Upper lobe of right lung (tissue), 1 donor: ENCODE results near the gene OLFML3. TPM values are rescaled to one million over a fixed set of nuclear protein-coding genes. Genes with fewer than 3 reads are reported as not detected.

Experiments used
- ATAC-seq: fragments of 200-7000 bp; cut with Tn5 transposase; one replicate; pipeline ENCODE4 v1.9.1; 2020; ENCODE audit warnings: mild to moderate bottlenecking, moderate library complexity
- DNase-seq: peaks from one replicate; pipeline ENCODE4 v3.0.0-alpha.2; 2020
- H3K27ac ChIP-seq: fragments of 200-600 bp; one replicate; pipeline ENCODE4 v1.8.0; 2022
- H3K27me3 ChIP-seq: fragments of 200-600 bp; one replicate; pipeline ENCODE4 v1.8.0; 2022; ENCODE audit warnings: mild to moderate bottlenecking
- H3K36me3 ChIP-seq: fragments of 200-600 bp; one replicate; pipeline ENCODE4 v1.8.0; 2022
- H3K4me1 ChIP-seq: fragments of 200-600 bp; one replicate; pipeline ENCODE4 v1.8.0; 2022
- H3K4me3 ChIP-seq: fragments of 200-600 bp; one replicate; pipeline ENCODE4 v1.8.0; 2022; ENCODE audit warnings: mild to moderate bottlenecking
- H3K9me3 ChIP-seq: fragments of 200-600 bp; one replicate; pipeline ENCODE4 v1.8.0; 2022
- CTCF ChIP-seq: fragments of 200-600 bp; IDR thresholded peaks from one replicate; pipeline ENCODE4 v1.8.0; 2022; ENCODE audit warnings: antibody characterized with exemption
- intact Hi-C: fragments of 100-400 bp; cut with DNase I; formaldehyde crosslinking; loops from one replicate; pipeline ENCODE4 v1.11.0; 2022
- long read RNA-seq: library from polyadenylated mRNA; unstranded; transcript quantifications from one replicate; pipeline ENCODE4 v2.0.0, GENCODE V29; 2021
- total RNA-seq: library from RNA; stranded (reverse); fragmentation: NEBNext Ultra II Directional; extraction: Animal tissue kit (Norgen Biotek cat#: 25700); gene quantifications from one replicate; pipeline ENCODE4 v1.2.1, GENCODE V29; 2021
- donor health status: DM: no; HTN: yes; CAD: no; lungs with severe emphysema.

OLFML3 gene
- total RNA-seq = 43.5 TPM
- long read RNA-seq, transcript OLFML3-201 (3 exons, 1,780 nt) = major isoform, 16 of 27 reads
- long read RNA-seq, partial matches to known transcripts = 2 of 27 reads
- long read RNA-seq, other reads (novel, unspliced or antisense) = 6 of 27 reads

- ATAC-seq = peak; percentile 85
- H3K9me3 ChIP-seq = no peaks in the 10 kb centered on the region
- TF ChIP-seq CTCF = peak; percentile 70
- intact Hi-C loops = no loop called here
- H3K4me3 ChIP-seq = peak within 1 kb of the TSS; percentile 40
- DNase-seq = peak; percentile 83
- H3K27me3 ChIP-seq = no peaks in the 10 kb centered on the region
- H3K4me1 ChIP-seq = peaks cover 47% of the 10 kb centered on the region
- H3K27ac ChIP-seq = peak within 1 kb of the TSS; percentile 71
- peaks cover 12% of the 10 kb centered on the region for H3K36me3 ChIP-seq
Observed at GRCh38 chr1:113978863-113979702, at the start of gene OLFML3. Gene OLFML3, plus strand, starts transcription at chr1:113979474. Its CDS starts 43 bp downstream, at chr1:113979517.

GRCh38 chr1:113929750-113930498, 49.4 kb upstream of the OLFML3 start:
- intact Hi-C loops = no loop called here
- H3K36me3 ChIP-seq = no peaks in the 10 kb centered on the region
- peak overlapping the region; percentile 83 for H3K4me3 ChIP-seq
- peaks cover 36% of the 10 kb centered on the region for H3K4me1 ChIP-seq
- ATAC-seq = peak; percentile 66
- H3K27ac ChIP-seq = peak overlapping the region; percentile 96
- TF ChIP-seq CTCF = no peak
- no peaks in the 10 kb centered on the region for H3K27me3 ChIP-seq
- DNase-seq = peak; percentile 85
- H3K9me3 ChIP-seq = no peaks in the 10 kb centered on the region

- Histone ChIP-seq H3K4me1 (peaks cover 36% of the 10 kb centered on the region), H3K4me3 (peak overlapping the region; percentile 83), H3K27me3 (no peaks in the 10 kb centered on the region), H3K9me3 (no peaks in the 10 kb centered on the region), H3K36me3 (no peaks in the 10 kb centered on the region), H3K27ac (peak overlapping the region; percentile 96)
- no peak for TF ChIP-seq CTCF
- intact Hi-C loops = no loop called here
- ATAC-seq = peak; percentile 42
- DNase-seq = no peak
Observed at GRCh38 chr1:113930499-113931161, 48.6 kb upstream of the OLFML3 start.

GRCh38 chr1:113931451-113931851, 47.8 kb upstream of the OLFML3 start:
- ATAC-seq (no peak), DNase-seq (no peak)
- no peaks in the 10 kb centered on the region for H3K36me3 ChIP-seq
- peak overlapping the region; percentile 96 for H3K27ac ChIP-seq
- H3K4me1 ChIP-seq = peaks cover 44% of the 10 kb centered on the region
- intact Hi-C loops = no loop called here
- TF ChIP-seq CTCF = no peak
- no peaks in the 10 kb centered on the region for H3K9me3 ChIP-seq
- H3K4me3 ChIP-seq = peak overlapping the region; percentile 83
- no peaks in the 10 kb centered on the region for H3K27me3 ChIP-seq

GRCh38 chr1:113934006-113934405, 45.3 kb upstream of the OLFML3 start:
- ATAC-seq (no peak), DNase-seq (no peak)
- H3K27me3 ChIP-seq = no peaks in the 10 kb centered on the region
- intact Hi-C loops = no loop called here
- H3K4me1 ChIP-seq = peaks cover 55% of the 10 kb centered on the region
- H3K27ac ChIP-seq = no peak overlapping the region
- no peaks in the 10 kb centered on the region for H3K36me3 ChIP-seq
- H3K4me3 ChIP-seq = no peak overlapping the region
- no peak for TF ChIP-seq CTCF
- H3K9me3 ChIP-seq = no peaks in the 10 kb centered on the region
